Upper lobe of left lung (tissue), 6 donors: ENCODE results near the gene HSP90AA1. TPM values are rescaled to one million over a fixed set of nuclear protein-coding genes. Genes with fewer than 3 reads are reported as not detected.
"Not testable (repeated sequence)": the region's sequence is repeated elsewhere in the genome, so short reads cannot be mapped to it uniquely, and the experiment has no call there.

Source experiments
- ATAC-seq, 2 donors: fragments of 200-7000 bp; cut with Tn5 transposase; one replicate each; pipeline ENCODE4 v1.9.1; 2022; ENCODE audit warnings: mild to moderate bottlenecking in 2 of 2, moderate library complexity in 2 of 2; ENCODE audit not compliant: low FRiP score in 2 of 2
- DNase-seq, 2 donors: peaks; one replicate each; pipeline ENCODE4 v3.0.0-alpha.2; 2019 to 2020
- H3K27ac ChIP-seq, 4 donors: fragments of 200-600 bp; sonication (generic); one replicate each; pipeline ENCODE4 v1.5.1; 2016 to 2019
- H3K27me3 ChIP-seq, 4 donors: fragments of 200-600 bp; sonication (generic); one replicate each; pipeline ENCODE4 v1.5.1; 2017 to 2019
- H3K36me3 ChIP-seq, 4 donors: fragments of 200-600 bp; sonication (generic); one replicate each; pipeline ENCODE4 v1.5.1; 2016 to 2019
- H3K4me1 ChIP-seq, 4 donors: fragments of 200-600 bp; sonication (generic); one replicate each; pipeline ENCODE4 v1.5.1; 2018 to 2019
- H3K4me3 ChIP-seq, 4 donors: fragments of 200-600 bp; sonication (generic); one replicate each; pipeline ENCODE4 v1.5.1; 2017 to 2019; ENCODE audit warnings: mild to moderate bottlenecking in 2 of 4, moderate library complexity in 1 of 4
- H3K9me3 ChIP-seq, 4 donors: fragments of 200-600 bp; sonication (generic); one replicate each; pipeline ENCODE4 v1.5.1; 2018 to 2019
- EP300 ChIP-seq, 4 donors: sonication (generic); formaldehyde crosslinking; IDR thresholded peaks; one replicate each; pipeline ENCODE4 v1.5.1; 2017; ENCODE audit warnings: antibody characterized with exemption in 4 of 4, control low read depth in 2 of 4
- POLR2A ChIP-seq, 4 donors: fragments of 450-650 bp; IDR thresholded peaks; one replicate each; pipeline ENCODE4 v1.5.1; 2016 to 2017; ENCODE audit warnings: antibody characterized with exemption in 4 of 4, mild to moderate bottlenecking in 2 of 4
- POLR2AphosphoS5 ChIP-seq, 2 donors: sonication (generic); formaldehyde crosslinking; IDR thresholded peaks; one replicate each; pipeline ENCODE4 v1.5.1; 2017; ENCODE audit warnings: antibody characterized with exemption in 2 of 2
- WGBS, 2 donors: methylation state at CpG; one replicate each; pipeline ENCODE4 v1.1.5; 2017 to 2018; 5-methylcytosine and 5-hydroxymethylcytosine counted together
- total RNA-seq, 6 donors: library from RNA; depleted of rRNA in 4 of 6; stranded (reverse); fragments of >200 nt in 4 of 6; gene quantifications; one replicate each; pipeline versions ENCODE4 v1.1.0 to v1.2.1, GENCODE V29; 2016 to 2021
- TF ChIP-seq, protein P1 (sequence below), 6 experiments: fragments of 450-650 bp in 4 of 6; fragments of 200-600 bp in 2 of 6; sonication (generic) in 2 of 6; IDR thresholded peaks; one replicate each; pipeline ENCODE4 v1.5.1; 2016 to 2019; ENCODE audit warnings: antibody characterized with exemption in 6 of 6
- donor health status: DM: no; HTN: no; CAD: no; lungs with moderate emphysema.
- donor health status: DM: no; HTN: yes; CAD: no; lungs with severe emphysema.

Gene HSP90AA1
- total RNA-seq, 6 donors from 2014 or later: 147 to 509 (median 258) TPM

DNA sequence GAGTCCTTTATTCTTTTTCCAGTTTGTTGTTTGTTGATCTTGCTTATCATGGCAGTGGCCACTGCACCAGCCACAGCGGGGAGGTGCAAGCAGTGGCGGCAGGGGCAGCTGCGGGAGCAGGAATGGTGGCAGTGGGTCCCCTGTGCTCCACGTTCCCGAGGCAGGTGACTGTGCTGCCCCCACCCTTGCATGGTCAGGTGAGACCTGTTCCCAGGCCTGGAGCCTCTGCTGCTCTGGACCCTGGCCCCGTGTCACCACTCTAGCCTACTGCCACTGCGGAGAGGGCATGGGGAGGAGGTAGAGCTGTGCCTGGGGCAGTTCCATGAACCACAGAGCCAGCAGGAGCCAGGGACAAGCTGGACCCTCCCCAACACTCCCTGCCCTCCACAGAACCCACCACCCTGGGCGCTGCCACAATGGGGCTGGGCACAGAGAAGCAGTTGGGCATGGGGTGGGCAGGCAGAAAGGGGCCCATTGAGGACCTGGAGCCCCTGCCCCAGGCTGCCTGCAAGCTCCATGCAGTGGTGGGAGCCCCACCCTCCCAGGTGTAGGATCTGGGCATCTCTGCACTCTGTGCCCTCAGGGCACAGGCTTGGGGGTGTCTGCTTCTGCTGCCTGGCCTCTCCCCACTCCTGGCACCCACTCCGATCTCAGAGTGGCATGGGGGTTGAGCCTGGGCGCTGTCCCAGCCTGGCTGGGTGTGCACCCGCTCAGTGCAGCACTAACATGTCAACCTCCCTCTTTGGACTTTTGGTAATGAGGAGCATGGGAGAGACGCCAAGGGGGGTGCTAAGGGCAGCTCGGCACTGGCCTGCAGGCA is 29.7 kb upstream of the HSP90AA1 start:
- Histone ChIP-seq H3K27ac (no peak overlapping the region), H3K36me3 (no peaks in the 10 kb centered on the region), H3K4me1 (no peaks in the 10 kb centered on the region), H3K27me3 (no peaks in the 10 kb centered on the region), H3K9me3 (no peaks in the 10 kb centered on the region), H3K4me3 (no peak overlapping the region)
- peak in 1 of 2 donors; percentile 56 for DNase-seq
- 94 to 98% methylated on average over 8 to 13 of the region's 13 CpGs for WGBS, 2 donors
- TF ChIP-seq, protein P1, sequence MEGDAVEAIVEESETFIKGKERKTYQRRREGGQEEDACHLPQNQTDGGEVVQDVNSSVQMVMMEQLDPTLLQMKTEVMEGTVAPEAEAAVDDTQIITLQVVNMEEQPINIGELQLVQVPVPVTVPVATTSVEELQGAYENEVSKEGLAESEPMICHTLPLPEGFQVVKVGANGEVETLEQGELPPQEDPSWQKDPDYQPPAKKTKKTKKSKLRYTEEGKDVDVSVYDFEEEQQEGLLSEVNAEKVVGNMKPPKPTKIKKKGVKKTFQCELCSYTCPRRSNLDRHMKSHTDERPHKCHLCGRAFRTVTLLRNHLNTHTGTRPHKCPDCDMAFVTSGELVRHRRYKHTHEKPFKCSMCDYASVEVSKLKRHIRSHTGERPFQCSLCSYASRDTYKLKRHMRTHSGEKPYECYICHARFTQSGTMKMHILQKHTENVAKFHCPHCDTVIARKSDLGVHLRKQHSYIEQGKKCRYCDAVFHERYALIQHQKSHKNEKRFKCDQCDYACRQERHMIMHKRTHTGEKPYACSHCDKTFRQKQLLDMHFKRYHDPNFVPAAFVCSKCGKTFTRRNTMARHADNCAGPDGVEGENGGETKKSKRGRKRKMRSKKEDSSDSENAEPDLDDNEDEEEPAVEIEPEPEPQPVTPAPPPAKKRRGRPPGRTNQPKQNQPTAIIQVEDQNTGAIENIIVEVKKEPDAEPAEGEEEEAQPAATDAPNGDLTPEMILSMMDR (IDR thresholded peaks at IDR 0.05): no peak
- TF ChIP-seq POLR2AphosphoS5 (IDR thresholded peaks at IDR 0.05) (no peak), EP300 (IDR thresholded peaks at IDR 0.05) (no peak), POLR2A (IDR thresholded peaks at IDR 0.05) (no peak)
- ATAC-seq: peak in 1 of 2 donors; percentile 32

GRCh38 chr14:102111101-102111500 is 24.3 kb upstream of the HSP90AA1 start:
- no peak overlapping the region for H3K27ac ChIP-seq
- 88 to 92% methylated on average over 3 of the region's 3 CpGs for WGBS, 2 donors
- H3K4me1 ChIP-seq: no peaks in the 10 kb centered on the region
- H3K27me3 ChIP-seq: no peaks in the 10 kb centered on the region
- TF ChIP-seq POLR2AphosphoS5 (IDR thresholded peaks at IDR 0.05): no peak
- no peak for TF ChIP-seq POLR2A (IDR thresholded peaks at IDR 0.05)
- TF ChIP-seq EP300 (IDR thresholded peaks at IDR 0.05): no peak
- TF ChIP-seq, protein P1 (IDR thresholded peaks at IDR 0.05): no peak
- DNase-seq (no peak), ATAC-seq (no peak)
- peaks cover 0 to 4% (median 0%) of the 10 kb centered on the region in 4 donors for H3K9me3 ChIP-seq
- H3K4me3 ChIP-seq: no peak overlapping the region
- H3K36me3 ChIP-seq: no peaks in the 10 kb centered on the region

GRCh38 chr14:102109332-102109731 is 22.5 kb upstream of the HSP90AA1 start:
- H3K36me3 ChIP-seq, H3K9me3 ChIP-seq, H3K4me3 ChIP-seq, DNase-seq, H3K27me3 ChIP-seq, H3K27ac ChIP-seq, ATAC-seq, H3K4me1 ChIP-seq: not testable (repeated sequence)
- WGBS, 2 donors: 89 to 100% methylated on average over 1 of the region's 1 CpG

DNA sequence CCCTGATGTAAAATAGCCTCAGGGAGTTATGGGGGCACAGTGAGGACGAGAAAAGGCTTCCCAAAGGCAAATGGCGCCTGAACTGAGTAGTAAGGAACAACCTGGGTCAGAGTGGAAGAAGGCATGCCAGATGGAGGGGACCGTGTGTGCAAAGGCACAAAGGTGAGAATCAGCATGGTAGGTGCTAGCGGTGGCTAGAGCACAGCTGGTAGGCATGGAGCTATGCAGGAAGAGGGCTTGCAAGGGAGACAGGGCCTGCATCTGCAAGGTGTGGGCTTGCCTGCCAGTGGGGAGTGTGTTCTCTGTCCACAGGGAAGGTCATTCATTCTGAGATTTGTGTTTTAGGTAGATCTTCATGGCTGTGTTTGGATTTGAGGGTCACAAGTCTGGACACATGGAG is 18.5 kb upstream of the HSP90AA1 start:
- H3K4me1 ChIP-seq: no peaks in the 10 kb centered on the region
- no peaks in the 10 kb centered on the region for H3K36me3 ChIP-seq
- no peak overlapping the region for H3K27ac ChIP-seq
- no peaks in the 10 kb centered on the region for H3K27me3 ChIP-seq
- H3K4me3 ChIP-seq: no peak overlapping the region
- whole genome bisulfite sequencing, 2 donors: 88% methylated on average over 4 of the region's 4 CpGs
- no peak for DNase-seq
- ATAC-seq: no peak
- no peaks in the 10 kb centered on the region for H3K9me3 ChIP-seq
- no peak for TF ChIP-seq POLR2AphosphoS5 (IDR thresholded peaks at IDR 0.05)
- TF ChIP-seq POLR2A (IDR thresholded peaks at IDR 0.05): no peak
- no peak for TF ChIP-seq EP300 (IDR thresholded peaks at IDR 0.05)
- TF ChIP-seq, protein P1 (IDR thresholded peaks at IDR 0.05): no peak

- H3K27me3 ChIP-seq: no peaks in the 10 kb centered on the region
- no peak for ATAC-seq
- H3K4me1 ChIP-seq: no peaks in the 10 kb centered on the region
- TF ChIP-seq, protein P1 (IDR thresholded peaks at IDR 0.05): no peak
- no peak for TF ChIP-seq POLR2A (IDR thresholded peaks at IDR 0.05)
- TF ChIP-seq POLR2AphosphoS5 (IDR thresholded peaks at IDR 0.05): no peak
- TF ChIP-seq EP300 (IDR thresholded peaks at IDR 0.05): no peak
- H3K9me3 ChIP-seq: no peaks in the 10 kb centered on the region
- WGBS, 2 donors: 83 to 92% methylated on average over 10 of the region's 10 CpGs
- H3K4me3 ChIP-seq: no peak overlapping the region
- H3K27ac ChIP-seq: no peak overlapping the region
- no peaks in the 10 kb centered on the region for H3K36me3 ChIP-seq
- DNase-seq: no peak
Measured at GRCh38 chr14:102103062-102103695, 16.3 kb upstream of the HSP90AA1 start.
